Thyroid gland (tissue), 4 donors: ENCODE data around the gene KBTBD12.

Source experiments
- POLR2A ChIP-seq, 2 donors: fragments of 450-650 bp; IDR thresholded peaks; one replicate each; pipeline ENCODE4 v1.6.1; 2017; ENCODE audit warnings: antibody characterized with exemption in 2 of 2, mild to moderate bottlenecking in 2 of 2, moderate library complexity in 1 of 2
- TF ChIP-seq, protein P1 (sequence below), 6 experiments: fragments of 200-600 bp in 3 of 6; fragments of 450-650 bp in 3 of 6; sonication (generic) in 3 of 6; IDR thresholded peaks; one replicate each; pipeline ENCODE4 v1.5.1; 2016 to 2019; ENCODE audit warnings: antibody characterized with exemption in 6 of 6, mild to moderate bottlenecking in 2 of 6, inconsistent platforms in 1 of 6, moderate library complexity in 1 of 6

DNA sequence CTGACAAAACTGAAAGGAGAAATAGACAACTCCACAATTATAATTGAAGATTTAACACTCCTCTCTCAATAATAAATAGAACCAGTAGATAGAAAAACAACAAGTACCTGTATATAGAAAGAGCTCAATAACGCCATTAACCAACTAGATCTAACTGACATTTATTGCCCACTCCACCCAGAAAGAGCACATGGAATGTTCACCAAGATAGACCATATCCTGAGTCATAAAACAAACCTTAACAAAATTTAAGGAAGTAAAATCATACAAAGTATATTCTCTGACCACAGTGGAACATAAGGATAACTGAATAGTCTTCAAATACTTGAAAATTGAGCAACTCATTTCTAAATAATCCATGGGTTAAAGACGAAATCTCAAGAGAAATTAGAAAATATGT is 25.1 kb downstream of the KBTBD12 start:
- TF ChIP-seq, protein P1, sequence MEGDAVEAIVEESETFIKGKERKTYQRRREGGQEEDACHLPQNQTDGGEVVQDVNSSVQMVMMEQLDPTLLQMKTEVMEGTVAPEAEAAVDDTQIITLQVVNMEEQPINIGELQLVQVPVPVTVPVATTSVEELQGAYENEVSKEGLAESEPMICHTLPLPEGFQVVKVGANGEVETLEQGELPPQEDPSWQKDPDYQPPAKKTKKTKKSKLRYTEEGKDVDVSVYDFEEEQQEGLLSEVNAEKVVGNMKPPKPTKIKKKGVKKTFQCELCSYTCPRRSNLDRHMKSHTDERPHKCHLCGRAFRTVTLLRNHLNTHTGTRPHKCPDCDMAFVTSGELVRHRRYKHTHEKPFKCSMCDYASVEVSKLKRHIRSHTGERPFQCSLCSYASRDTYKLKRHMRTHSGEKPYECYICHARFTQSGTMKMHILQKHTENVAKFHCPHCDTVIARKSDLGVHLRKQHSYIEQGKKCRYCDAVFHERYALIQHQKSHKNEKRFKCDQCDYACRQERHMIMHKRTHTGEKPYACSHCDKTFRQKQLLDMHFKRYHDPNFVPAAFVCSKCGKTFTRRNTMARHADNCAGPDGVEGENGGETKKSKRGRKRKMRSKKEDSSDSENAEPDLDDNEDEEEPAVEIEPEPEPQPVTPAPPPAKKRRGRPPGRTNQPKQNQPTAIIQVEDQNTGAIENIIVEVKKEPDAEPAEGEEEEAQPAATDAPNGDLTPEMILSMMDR (IDR thresholded peaks at IDR 0.05): no peak
- no peak for TF ChIP-seq POLR2A (IDR thresholded peaks at IDR 0.05)
